Measurements from ENCODE around the gene HAO1.

DNA sequence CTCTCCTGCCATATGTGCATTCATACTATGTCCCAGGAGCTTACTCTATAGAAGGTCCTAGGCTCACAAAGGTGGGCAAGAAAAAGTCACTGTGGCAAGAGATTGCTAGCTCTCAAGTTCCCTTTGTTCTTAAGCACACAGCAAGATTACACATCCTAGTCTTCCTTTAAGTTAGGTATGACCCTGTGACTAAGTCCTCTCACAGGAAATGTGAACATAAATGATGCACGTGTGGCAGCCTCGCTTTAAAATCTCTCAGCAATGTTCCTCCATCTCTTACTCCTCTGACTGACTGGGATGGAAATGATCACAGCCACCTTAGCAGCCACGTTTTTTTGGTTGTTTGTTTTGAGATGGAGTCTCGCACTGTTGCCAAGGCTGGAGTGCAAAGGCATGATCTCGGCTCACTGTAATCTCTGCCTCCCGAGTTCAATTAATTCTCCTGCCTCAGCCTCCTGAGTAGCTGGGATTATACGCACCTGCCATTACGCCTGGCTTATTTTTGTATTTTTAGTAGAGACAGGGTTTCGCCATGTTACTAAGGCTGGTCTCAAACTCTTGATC, 35.7 kb upstream of the HAO1 start:
- TF ChIP-seq CTCF (IDR thresholded peaks at IDR 0.05; ENCODE audit: low read length) (no peak), EZH2 (IDR thresholded peaks at IDR 0.05; ENCODE audit: borderline replicate concordance, low read length) (no peak)

Measured in OCI-LY1 (cell line).